Lower leg skin (tissue), 4 donors: ENCODE results near the gene CAPN12. TPM values are rescaled to one million over a fixed set of nuclear protein-coding genes. Genes with fewer than 3 reads are reported as not detected.
A peak's percentile ranks its signal among the peaks of the same experiment; 100 is the strongest.

Experiments
- DNase-seq, 2 donors: peaks; one replicate each; pipeline ENCODE4 v3.0.0-alpha.2; 2019; ENCODE audit warnings: low spot score in 2 of 2
- H3K4me3 ChIP-seq: fragments of 200-600 bp; sonication (generic); 2 replicates; pipeline ENCODE4 v1.5.1; 2017; ENCODE audit warnings: mild to moderate bottlenecking, low read depth; ENCODE audit not compliant: poor library complexity, severe bottlenecking
- CTCF ChIP-seq, 3 donors: fragments of 450-650 bp; IDR thresholded peaks; one replicate each; pipeline ENCODE4 v1.5.1; 2016; ENCODE audit warnings: antibody characterized with exemption in 3 of 3, mild to moderate bottlenecking in 3 of 3, moderate library complexity in 2 of 3
- POLR2A ChIP-seq, 2 donors: fragments of 450-650 bp; IDR thresholded peaks; one replicate each; pipeline ENCODE4 v1.6.1; 2016 to 2017; ENCODE audit warnings: antibody characterized with exemption in 2 of 2, mild to moderate bottlenecking in 1 of 2, moderate library complexity in 1 of 2
- WGBS, 2 donors: methylation state at CpG; one replicate each; pipeline ENCODE4 v1.1.5; 2018; 5-methylcytosine and 5-hydroxymethylcytosine counted together
- intact Hi-C: fragments of 100-400 bp; cut with DNase I; formaldehyde crosslinking; loops from one replicate; pipeline ENCODE4 v1.15.0; 2023; ENCODE audit warnings: low total_unique reads
- total RNA-seq, 4 donors: library from RNA; depleted of rRNA; stranded (reverse); fragments of >200 nt; gene quantifications; one replicate each; pipeline ENCODE4 v1.1.0, GENCODE V29; 2016

CAPN12 gene
- total RNA-seq, 4 donors from 2014 or later, result 7.6 to 20.0 (median 12.9) TPM

GRCh38 chr19:38737921-38738737 is 6.1 kb downstream of the CAPN12 start:
- 94 to 95% methylated on average over 21 of the region's 21 CpGs for WGBS, 2 donors
- H3K4me3 ChIP-seq, result no peak overlapping the region
- no peak for TF ChIP-seq CTCF (IDR thresholded peaks at IDR 0.05)
- no peak for TF ChIP-seq POLR2A (IDR thresholded peaks at IDR 0.05)
- intact Hi-C loops, result no loop called here
- no peak for DNase-seq

- 43 to 53% methylated on average over 18 to 22 of the region's 22 CpGs for WGBS, 2 donors
- intact Hi-C loops, result no loop called here
- H3K4me3 ChIP-seq, result no peak overlapping the region
- TF ChIP-seq CTCF (IDR thresholded peaks at IDR 0.05), result no peak
- TF ChIP-seq POLR2A (IDR thresholded peaks at IDR 0.05), result no peak
- no peak for DNase-seq
Observed at GRCh38 chr19:38737281-38737865, 6.9 kb downstream of the CAPN12 start.

GRCh38 chr19:38736413-38737280 is 7.6 kb downstream of the CAPN12 start:
- intact Hi-C loops, result no loop called here
- peak in 1 of 2 donors; percentile 45 for DNase-seq
- no peak overlapping the region for H3K4me3 ChIP-seq
- TF ChIP-seq POLR2A (IDR thresholded peaks at IDR 0.05) (no peak), CTCF (IDR thresholded peaks at IDR 0.05) (no peak)
- WGBS, 2 donors, result 14 to 17% methylated on average over 19 to 25 of the region's 36 CpGs

- peak in 1 of 2 donors; percentile 26 for DNase-seq
- 0 to 2% methylated on average over 15 to 31 of the region's 42 CpGs for WGBS, 2 donors
- no peak for TF ChIP-seq POLR2A (IDR thresholded peaks at IDR 0.05)
- no peak for TF ChIP-seq CTCF (IDR thresholded peaks at IDR 0.05)
- H3K4me3 ChIP-seq, result no peak overlapping the region
- intact Hi-C loops, result no loop called here
Observed at GRCh38 chr19:38736036-38736412, 8.2 kb downstream of the CAPN12 start.

- intact Hi-C loops, result no loop called here
Observed at GRCh38 chr19:38735257-38735686, 9.0 kb downstream of the CAPN12 start.

More at GRCh38 chr19:38735257-38735686, 9.0 kb downstream of the CAPN12 start:
- no peak overlapping the region for H3K4me3 ChIP-seq
- TF ChIP-seq CTCF (IDR thresholded peaks at IDR 0.05), result no peak
- no peak for TF ChIP-seq POLR2A (IDR thresholded peaks at IDR 0.05)
- WGBS, 2 donors, result 23 to 38% methylated on average over 10 to 11 of the region's 18 CpGs
- DNase-seq, result peak in 1 of 2 donors; percentile 22
